Stimulated activated CD4-positive, alpha-beta T cell treated with anti-CD3 and anti-CD28 coated beads, Interleukin-1b, Interleukin-23, amount 100 ng/mL, for 1 hour (primary cell): ENCODE results near the gene USP17L24.
"Not testable (repeated sequence)": the region's sequence is repeated elsewhere in the genome, so short reads cannot be mapped to it uniquely, and the experiment has no call there.

Experiments used
- DNase-seq, 2 donors: peaks; one replicate each; pipeline ENCODE4 v3.0.0-alpha.2; 2020; ENCODE audit warnings: low read depth in 2 of 2

Gene USP17L24, protein sequence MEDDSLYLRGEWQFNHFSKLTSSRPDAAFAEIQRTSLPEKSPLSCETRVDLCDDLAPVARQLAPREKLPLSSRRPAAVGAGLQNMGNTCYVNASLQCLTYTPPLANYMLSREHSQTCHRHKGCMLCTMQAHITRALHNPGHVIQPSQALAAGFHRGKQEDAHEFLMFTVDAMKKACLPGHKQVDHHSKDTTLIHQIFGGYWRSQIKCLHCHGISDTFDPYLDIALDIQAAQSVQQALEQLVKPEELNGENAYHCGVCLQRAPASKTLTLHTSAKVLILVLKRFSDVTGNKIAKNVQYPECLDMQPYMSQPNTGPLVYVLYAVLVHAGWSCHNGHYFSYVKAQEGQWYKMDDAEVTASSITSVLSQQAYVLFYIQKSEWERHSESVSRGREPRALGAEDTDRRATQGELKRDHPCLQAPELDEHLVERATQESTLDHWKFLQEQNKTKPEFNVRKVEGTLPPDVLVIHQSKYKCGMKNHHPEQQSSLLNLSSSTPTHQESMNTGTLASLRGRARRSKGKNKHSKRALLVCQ

GRCh38 chr4:9324865-9325264 is at the start of gene USP17L24:
Gene USP17L24 (plus strand): TSS chr4:9325165. CDS start chr4:9325165, 0 bp downstream.
- DNase-seq: not testable (repeated sequence)

GRCh38 chr4:9324191-9324590 is 774 bp upstream of the USP17L24 start:
- DNase-seq: not testable (repeated sequence)

GRCh38 chr4:9329611-9330010 is 4.6 kb downstream of the USP17L24 start, which contains the start of gene USP17L25:
Gene USP17L25 (plus strand): TSS chr4:9329911. CDS start chr4:9329911, 0 bp downstream.
- not testable (repeated sequence) for DNase-seq

DNA sequence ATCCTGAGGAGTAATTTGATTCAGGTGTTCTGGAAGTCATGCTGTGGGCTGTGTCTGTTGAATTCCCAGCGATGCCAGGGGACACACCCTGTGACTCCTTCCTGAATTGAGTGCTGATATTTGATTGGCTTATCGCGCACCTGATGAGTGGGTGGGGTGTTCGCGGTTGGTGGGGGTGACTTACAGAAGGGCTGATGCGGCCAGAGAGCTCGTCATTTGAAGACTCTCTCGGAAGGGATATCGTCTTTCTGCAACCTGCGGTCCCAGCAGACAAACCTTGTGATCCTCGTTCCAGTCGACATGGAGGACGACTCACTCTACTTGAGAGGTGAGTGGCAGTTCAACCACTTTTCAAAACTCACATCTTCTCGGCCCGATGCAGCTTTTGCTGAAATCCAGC is 9.4 kb downstream of the USP17L24 start, which contains the start of gene USP17L26:
USP17L26 (plus strand) TSS at position 301 of the 400 bp plus-strand sequence; CDS start at position 301, 0 bp downstream.
- DNase-seq: not testable (repeated sequence)

DNA sequence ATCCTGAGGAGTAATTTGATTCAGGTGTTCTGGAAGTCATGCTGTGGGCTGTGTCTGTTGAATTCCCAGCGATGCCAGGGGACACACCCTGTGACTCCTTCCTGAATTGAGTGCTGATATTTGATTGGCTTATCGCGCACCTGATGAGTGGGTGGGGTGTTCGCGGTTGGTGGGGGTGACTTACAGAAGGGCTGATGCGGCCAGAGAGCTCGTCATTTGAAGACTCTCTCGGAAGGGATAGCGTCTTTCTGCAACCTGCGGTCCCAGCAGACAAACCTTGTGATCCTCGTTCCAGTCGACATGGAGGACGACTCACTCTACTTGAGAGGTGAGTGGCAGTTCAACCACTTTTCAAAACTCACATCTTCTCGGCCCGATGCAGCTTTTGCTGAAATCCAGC is 14.1 kb downstream of the USP17L24 start, which contains the start of gene USP17L5:
USP17L5 (plus strand) TSS at position 301 of the 400 bp plus-strand sequence; CDS start at position 301, 0 bp downstream.
- not testable (repeated sequence) for DNase-seq

GRCh38 chr4:9343848-9344247 is 18.9 kb downstream of the USP17L24 start, which contains the start of gene USP17L27:
Gene USP17L27 (plus strand): TSS chr4:9344148. CDS start chr4:9344148, 0 bp downstream.
- not testable (repeated sequence) for DNase-seq

- not testable (repeated sequence) for DNase-seq
These were observed 23.6 kb downstream of the USP17L24 start, which contains the start of gene USP17L28 for GRCh38 chr4:9348593-9348992. Gene USP17L28 (plus strand): TSS chr4:9348893. CDS start chr4:9348893, 0 bp downstream.

- DNase-seq: not testable (repeated sequence)
These were observed 25.9 kb downstream of the USP17L24 start for GRCh38 chr4:9350866-9351265.

- not testable (repeated sequence) for DNase-seq
These were observed 28.4 kb downstream of the USP17L24 start, which contains the start of gene USP17L29 for GRCh38 chr4:9353338-9353737. Gene USP17L29 (plus strand): TSS chr4:9353638. CDS start chr4:9353638, 0 bp downstream.

- DNase-seq: not testable (repeated sequence)
These were observed 37.9 kb downstream of the USP17L24 start, which contains the start of gene USP17L30 for GRCh38 chr4:9362829-9363228. Gene USP17L30 (plus strand): TSS chr4:9363129. CDS start chr4:9363129, 0 bp downstream.
